Stimulated activated CD8-positive, alpha-beta memory T cell treated with anti-CD3 and anti-CD28 coated beads, Interleukin-15, amount 100 ng/mL, for 48 hours (primary cell): ENCODE data around the gene TDG.

ENCODE experiments used
- DNase-seq, 2 donors: peaks; one replicate each; pipeline ENCODE4 v3.0.0-alpha.2; 2020; ENCODE audit warnings: low read depth in 2 of 2

The TDG gene

DNA sequence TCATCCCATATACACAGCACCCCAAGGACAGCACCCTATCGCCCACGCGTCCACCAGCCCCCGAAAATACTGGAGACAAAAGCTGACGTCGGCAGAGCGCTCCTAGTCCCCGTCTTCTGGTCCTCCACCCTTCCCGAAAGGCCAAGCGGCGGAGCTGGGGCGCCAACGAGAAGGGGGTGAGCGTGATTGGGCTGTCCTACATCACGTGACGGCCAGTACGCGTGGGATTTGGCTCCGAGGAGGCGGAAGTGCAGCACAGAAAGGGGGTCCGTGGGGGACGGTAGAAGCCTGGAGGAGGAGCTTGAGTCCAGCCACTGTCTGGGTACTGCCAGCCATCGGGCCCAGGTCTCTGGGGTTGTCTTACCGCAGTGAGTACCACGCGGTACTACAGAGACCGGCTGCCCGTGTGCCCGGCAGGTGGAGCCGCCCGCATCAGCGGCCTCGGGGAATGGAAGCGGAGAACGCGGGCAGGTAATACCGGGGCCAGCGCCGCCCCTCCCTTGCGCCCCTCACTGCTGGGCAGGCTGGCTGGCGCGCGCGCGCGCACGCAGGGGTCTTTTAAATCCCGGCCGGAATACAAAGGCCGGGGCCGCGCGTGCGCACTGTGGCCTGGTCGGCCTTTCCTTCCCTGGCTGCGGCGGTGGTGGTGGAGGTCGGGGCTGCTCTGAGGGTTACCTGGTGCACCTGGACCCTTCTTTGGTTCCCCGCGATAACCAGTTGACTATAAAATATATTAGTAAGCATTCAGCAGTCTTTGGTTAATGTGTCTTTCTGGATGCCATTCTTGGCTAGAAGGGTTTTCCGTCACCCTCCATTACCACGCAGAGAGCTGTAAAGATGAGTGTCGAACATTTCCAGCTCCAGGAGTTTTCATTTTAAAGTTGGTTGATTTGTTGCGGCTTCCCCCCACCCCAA lies at the start of gene TDG:
TDG (plus strand) TSS at position 283 of the 915 bp plus-strand sequence; CDS start at position 449, 166 bp downstream.
- DNase-seq, result peak; percentile 96 to 97

DNA sequence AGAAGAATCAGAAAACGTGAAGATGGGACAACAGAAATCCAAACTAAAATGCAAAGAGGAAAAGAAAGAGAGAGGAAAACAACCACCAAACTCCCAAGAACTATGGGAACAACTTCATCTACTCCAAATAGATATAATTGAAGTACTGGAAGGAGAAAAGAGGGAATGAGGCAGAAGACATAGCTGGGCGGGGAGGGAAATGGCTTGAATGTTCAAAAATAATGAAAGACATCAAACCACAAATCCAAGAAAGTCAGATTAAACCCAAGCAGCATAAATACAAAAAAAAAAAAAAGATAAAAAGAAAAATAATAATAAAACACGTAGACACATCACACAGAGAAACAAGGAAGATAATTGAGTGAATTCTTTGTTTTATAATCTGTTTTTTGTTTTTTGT lies 47.8 kb upstream of the TDG start:
- no peak for DNase-seq

DNA sequence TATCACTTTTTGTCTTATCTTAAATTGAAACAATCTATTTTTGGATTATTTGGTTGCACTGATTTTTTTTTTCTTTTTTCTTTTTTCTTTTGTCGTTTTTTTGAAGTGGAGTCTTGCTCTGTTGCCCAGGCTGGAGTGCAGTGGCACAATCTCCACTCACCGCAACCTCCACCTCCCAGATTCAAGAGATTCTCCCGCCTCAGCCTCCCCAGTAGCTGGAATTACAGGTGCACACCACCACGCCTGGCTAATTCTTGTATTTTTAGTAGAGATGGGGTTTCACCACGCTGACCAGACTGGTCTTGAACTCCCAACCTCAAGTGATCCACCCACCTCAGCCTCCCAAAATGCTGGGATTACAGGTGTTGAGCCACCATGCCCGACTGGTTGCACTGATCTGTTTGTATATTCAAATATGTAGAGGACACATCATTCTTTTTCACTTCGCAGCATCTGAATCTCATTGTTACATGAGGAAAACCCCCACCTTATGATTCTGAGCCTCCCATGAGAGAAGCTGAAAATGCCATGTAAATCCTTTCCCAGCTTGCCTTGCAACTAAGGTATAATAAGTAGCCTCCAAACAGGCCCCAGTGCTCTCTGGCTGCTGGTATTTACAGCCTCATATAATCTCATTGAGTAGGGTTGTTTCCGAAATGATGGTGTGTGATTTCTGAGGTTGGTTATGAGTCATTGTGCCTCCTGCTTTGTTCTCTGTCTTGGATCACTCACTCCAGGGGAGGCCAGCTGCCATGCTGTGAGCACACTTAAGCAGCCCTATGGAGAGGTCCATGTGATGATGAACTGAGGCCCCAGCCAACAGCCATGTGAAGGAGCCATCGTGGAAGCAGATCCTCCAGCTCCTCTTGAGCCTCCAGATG lies 40.7 kb upstream of the TDG start:
- DNase-seq, result peak; percentile 43 to 57

- DNase-seq, result peak in 1 of 2 donors; percentile 41
These were observed 37.0 kb upstream of the TDG start for GRCh38 chr12:103928682-103929045.

- peak; percentile 73 to 76 for DNase-seq
These were observed 36.5 kb upstream of the TDG start for GRCh38 chr12:103929046-103929783.

GRCh38 chr12:103929784-103930033 lies 36.0 kb upstream of the TDG start:
- DNase-seq, result no peak

GRCh38 chr12:103930034-103930786 lies 35.5 kb upstream of the TDG start, which contains the start of gene HSP90B1:
HSP90B1 (plus strand) TSS chr12:103930410; CDS start chr12:103930516, 106 bp downstream.
- peak; percentile 99 to 100 for DNase-seq

DNA sequence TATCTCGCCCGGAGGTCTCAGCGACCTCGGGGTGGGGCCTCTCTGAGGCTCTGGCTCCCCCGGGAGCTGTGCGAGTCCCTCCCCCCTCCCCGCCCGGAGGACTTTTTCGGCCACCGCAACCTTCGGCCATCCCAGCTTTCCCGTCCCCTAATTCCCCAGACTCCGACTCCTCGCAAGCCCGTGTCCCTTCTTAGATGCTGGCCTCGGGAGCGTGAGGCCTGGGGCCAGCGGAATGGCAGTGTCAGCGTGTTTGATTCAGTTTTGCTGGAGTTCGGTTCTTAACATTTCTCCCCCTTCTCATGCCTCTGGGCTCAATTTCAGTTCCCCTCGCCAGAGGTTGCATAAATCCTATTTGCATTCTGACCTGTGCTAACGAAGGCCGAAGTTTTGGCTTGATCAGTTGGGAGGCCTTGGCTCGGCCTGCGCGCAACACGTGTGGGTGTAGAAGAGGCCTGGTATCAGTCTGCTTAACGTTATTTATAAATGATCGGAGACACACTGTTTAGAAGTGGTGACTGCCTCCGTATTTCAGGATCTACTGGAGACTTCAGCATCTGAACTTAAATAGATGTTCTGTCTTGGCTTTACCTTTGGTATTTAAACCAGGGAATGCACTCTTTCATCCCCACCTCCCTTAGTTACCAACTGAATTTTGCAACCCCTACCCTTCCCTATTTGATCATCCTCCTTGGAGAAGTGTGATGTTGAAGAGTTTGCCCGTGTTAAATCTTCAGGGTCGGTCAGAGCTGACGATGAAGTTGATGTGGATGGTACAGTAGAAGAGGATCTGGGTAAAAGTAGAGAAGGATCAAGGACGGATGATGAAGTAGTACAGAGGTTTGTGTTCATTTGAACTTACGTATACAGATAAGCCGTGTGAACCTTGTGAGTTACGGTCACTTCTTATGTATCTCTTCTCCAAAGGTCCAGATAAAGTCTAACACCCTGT lies 34.6 kb upstream of the TDG start:
- DNase-seq, result no peak

DNA sequence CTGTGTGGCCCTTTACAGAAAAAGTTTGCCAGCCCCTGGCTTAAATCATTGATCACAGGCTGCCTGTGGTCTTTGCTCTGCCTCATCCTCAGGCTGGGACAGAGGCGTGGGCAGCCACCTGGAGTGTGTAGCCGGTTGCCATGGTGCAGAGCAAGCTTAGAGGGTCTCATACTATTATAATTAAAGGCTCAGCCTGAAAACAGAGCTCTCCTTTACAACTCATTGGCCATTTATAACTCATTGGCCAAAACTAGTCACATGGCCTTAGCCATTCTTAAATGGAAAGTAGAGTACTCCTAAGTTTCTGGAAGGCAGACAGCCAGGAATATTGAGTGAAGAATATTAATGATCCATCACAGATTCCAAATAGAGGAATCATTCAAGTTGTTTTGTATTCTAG lies 32.4 kb upstream of the TDG start:
- no peak for DNase-seq

GRCh38 chr12:103936679-103937078 lies 29.0 kb upstream of the TDG start:
- no peak for DNase-seq

GRCh38 chr12:103944964-103945363 lies 20.7 kb upstream of the TDG start:
- DNase-seq, result no peak

DNA sequence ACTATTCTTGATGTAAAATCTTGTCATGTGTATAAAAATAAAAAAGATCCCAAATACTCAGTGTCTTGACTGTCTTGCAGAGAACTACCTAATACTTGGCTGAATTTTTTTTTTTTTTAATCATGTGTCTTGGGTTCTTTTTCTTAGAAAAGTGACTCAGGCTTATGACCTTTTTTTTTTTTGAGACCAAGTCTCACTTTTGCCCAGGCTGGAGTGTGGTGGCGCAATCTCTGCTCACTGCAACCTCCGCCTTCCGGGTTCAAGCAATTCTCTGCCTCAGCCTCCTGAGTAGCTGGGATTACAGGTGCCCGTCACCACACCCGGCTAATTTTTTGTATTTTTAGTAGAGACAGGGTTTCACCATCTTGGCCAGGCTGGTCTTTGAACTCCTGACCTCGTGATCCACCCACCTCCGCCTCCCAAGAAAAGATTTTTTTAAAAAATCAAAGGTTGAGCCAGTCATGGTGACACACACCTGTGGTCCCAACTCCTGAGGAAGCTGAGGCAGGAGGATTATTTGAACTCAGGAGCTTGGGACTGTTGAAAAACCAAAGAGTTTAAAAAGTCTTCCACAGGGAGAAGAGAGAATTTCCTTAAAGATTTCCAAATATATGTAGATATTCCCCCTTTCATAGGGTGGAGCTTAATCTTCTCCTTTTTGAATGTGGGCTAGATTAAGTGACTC lies 17.7 kb upstream of the TDG start:
- DNase-seq, result no peak

DNA sequence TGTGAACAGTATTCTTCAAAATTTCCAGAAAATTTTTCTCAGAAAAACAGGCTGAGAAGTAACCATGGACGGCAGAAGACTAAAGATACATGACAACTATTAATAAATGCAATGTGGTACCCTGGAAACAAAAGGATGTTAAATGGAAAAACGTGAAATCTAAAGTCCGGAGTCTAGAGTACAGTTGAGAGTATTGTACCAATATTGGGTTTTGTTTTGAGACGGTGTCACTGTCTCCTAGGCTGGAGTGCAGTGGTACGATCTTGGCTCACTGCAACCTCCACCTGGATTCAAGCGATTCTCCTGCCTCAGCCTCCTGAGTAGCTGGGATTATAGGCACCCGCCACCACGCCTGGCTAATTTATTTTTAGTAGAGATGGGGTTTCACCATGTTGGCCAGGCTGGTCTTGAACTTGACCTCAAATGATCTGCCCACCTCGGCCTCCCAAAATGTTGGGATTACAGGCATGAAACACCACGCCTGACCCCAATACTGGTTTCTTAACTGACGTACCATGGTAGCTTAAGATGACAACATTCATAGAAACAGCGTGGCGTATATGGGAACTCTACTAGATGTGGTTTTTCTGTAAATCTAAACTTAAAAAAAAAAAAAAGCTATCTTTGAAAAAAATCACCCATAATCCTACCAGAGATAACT lies 16.8 kb upstream of the TDG start:
- DNase-seq, result no peak

- no peak for DNase-seq
These were observed 13.2 kb upstream of the TDG start for GRCh38 chr12:103952497-103952896.

- no peak for DNase-seq
These were observed 9.7 kb upstream of the TDG start for GRCh38 chr12:103955811-103956508.

GRCh38 chr12:103956509-103957027 lies 9.1 kb upstream of the TDG start:
- no peak for DNase-seq

DNA sequence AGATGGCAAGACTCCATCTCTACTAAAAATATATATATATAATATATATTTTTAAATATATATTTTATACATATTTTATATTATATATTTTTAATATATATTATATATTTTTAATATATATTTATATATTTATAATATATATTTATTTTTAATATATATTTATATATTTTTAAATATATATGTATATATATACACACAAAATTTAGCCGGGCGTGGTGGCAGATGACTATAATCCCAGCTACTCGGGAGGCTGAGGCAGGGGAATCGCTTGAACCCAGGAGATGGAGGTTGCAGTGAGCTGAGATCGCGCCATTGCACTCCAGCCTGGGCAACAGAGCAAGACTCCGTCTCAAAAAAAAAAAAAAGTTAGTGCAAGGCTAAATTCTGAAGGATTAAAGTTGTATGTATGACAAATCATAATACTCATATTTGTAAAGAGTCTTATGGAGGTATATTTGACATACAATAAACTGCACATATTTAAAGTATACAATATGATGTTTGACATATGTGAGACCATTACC lies 7.7 kb upstream of the TDG start:
- DNase-seq, result no peak

DNA sequence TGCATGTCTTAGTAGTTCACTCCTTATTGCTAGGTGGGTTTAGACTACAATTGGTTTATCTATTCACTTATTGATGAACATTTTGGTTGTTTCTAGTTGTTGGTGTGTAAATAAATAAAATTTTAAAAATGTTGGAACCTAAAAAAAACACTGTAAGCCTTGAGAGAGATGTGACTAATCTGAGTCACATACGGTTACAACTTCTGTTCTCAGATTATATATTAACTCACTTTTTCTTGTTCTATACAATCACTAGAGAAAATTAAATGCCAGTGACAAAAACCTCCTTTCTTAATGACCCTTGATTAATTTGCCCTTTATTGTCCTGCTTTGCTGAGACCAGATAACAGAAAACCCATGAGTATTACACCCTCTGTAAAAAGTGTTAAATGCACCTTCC lies 7.1 kb upstream of the TDG start:
- DNase-seq, result no peak
